Brain microvascular endothelial cell (primary cell): ENCODE results near the gene RAPGEF1.

Experiments used
- DNase-seq: peaks from one replicate; pipeline ENCODE4 v3.0.0-alpha.2; 2020
- H3K27ac ChIP-seq: fragments of 250-450 bp; sonication (Bioruptor Pico); 2 replicates; pipeline ENCODE4 v1.5.1; 2020; ENCODE audit warnings: mild to moderate bottlenecking, moderate library complexity
- H3K27me3 ChIP-seq: fragments of 250-450 bp; sonication (Bioruptor Pico); replicated peaks from 2 replicates; pipeline ENCODE4 v1.5.1; 2020; ENCODE audit warnings: mild to moderate bottlenecking
- H3K36me3 ChIP-seq: fragments of 250-450 bp; sonication (Bioruptor Pico); replicated peaks from 2 replicates; pipeline ENCODE4 v1.5.1; 2020; ENCODE audit warnings: mild to moderate bottlenecking
- H3K4me3 ChIP-seq: 2 replicates; pipeline ENCODE4 v1.5.1; 2011; ENCODE audit warnings: low read depth, mild to moderate bottlenecking, control low read depth, low read length, moderate library complexity
- CTCF ChIP-seq: IDR thresholded peaks from 2 replicates; pipeline ENCODE4 v1.5.1; 2011; ENCODE audit warnings: low read depth, mild to moderate bottlenecking, moderate library complexity, low read length, control low read depth, inconsistent platforms; ENCODE audit errors: missing control alignments
- in situ Hi-C: cut with HindIII; loops from 2 replicates; pipeline ENCODE4 v1.10.0; 2017; ENCODE audit warnings: low sequenced_read_pairs, low pct_ligation_motif_present

Gene RAPGEF1

DNA sequence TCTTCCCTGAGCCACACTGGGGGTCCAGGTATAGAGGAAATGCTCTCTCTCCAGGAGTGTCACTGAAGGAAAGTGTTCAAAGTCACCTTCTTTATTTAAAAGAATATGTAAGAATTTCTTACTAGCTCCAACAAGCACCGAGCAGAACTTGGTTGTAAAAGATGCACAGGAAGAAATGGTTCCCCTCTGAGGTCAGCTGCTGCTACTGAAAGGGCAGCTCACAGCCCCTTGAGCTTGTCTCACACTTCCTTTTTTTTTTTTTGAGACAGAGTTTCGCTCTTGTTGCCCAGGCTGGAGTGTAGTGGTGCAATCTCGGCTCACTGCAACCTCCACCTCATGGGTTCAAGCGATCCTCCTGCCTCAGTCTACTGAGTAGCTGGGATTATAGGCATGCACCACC lies 117.4 kb downstream of the RAPGEF1 start:
- in situ Hi-C loops = no loop called here

DNA sequence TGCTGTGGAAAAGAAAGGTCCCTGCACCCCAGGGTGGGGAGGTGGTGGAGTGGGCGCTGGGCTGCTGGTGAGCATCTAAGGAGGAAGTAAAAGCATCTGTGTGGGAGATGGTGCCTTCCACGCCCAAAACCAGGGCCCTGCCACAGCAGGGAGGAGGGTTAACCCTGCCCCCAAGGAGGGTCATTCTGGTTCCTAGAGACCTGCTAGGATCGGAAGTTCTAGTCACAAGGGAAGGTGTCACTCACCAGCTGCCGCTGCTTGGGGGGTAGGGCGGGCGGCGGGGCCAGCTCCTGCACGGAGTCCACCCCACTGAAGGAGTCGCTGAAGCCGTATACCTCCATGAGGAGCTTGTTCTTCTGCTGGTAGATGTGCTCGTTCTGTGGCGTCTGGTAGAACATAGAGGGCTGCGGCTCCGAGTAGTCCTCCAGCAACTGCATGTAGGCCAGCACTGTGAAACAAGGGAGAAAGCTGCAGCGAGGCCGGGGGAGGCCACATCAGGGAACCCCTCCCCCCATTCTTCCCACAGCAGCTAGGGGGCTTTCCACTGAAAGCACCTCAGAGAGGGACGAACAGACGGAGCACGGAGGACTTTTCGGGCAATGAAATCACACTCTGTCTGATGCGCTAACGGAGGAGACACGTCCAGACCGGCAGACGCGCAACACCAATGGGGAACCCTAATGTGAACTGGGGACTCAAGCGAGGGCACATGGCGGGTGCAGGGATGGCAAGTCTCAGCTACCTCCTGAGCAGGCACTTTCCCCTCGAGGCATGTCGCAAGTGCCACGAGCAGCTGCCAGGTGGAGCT lies 118.1 kb downstream of the RAPGEF1 start:
- in situ Hi-C loops = no loop called here
- no peak for DNase-seq
- Histone ChIP-seq H3K27me3 (no peaks in the 10 kb centered on the region), H3K4me3 (no peak overlapping the region), H3K27ac (no peak overlapping the region), H3K36me3 (peaks cover 27% of the 10 kb centered on the region)
- TF ChIP-seq CTCF = no peak

More for the DNA sequence above, 117.4 kb downstream of the RAPGEF1 start:
- no peak for TF ChIP-seq CTCF
- no peak for DNase-seq
- Histone ChIP-seq H3K27ac (no peak overlapping the region), H3K27me3 (no peaks in the 10 kb centered on the region), H3K36me3 (peaks cover 27% of the 10 kb centered on the region), H3K4me3 (no peak overlapping the region)

GRCh38 chr9:131620764-131621520 lies 118.9 kb downstream of the RAPGEF1 start:
- peaks cover 27% of the 10 kb centered on the region for H3K36me3 ChIP-seq
- TF ChIP-seq CTCF = no peak
- H3K27me3 ChIP-seq = no peaks in the 10 kb centered on the region
- DNase-seq = no peak
- H3K4me3 ChIP-seq = no peak overlapping the region
- in situ Hi-C loops = no loop called here
- H3K27ac ChIP-seq = no peak overlapping the region

GRCh38 chr9:131619680-131620079 lies 120.2 kb downstream of the RAPGEF1 start:
- Histone ChIP-seq H3K4me3 (no peak overlapping the region), H3K36me3 (peaks cover 22% of the 10 kb centered on the region), H3K27me3 (no peaks in the 10 kb centered on the region), H3K27ac (no peak overlapping the region)
- TF ChIP-seq CTCF = no peak
- no peak for DNase-seq
- in situ Hi-C loops = no loop called here

DNA sequence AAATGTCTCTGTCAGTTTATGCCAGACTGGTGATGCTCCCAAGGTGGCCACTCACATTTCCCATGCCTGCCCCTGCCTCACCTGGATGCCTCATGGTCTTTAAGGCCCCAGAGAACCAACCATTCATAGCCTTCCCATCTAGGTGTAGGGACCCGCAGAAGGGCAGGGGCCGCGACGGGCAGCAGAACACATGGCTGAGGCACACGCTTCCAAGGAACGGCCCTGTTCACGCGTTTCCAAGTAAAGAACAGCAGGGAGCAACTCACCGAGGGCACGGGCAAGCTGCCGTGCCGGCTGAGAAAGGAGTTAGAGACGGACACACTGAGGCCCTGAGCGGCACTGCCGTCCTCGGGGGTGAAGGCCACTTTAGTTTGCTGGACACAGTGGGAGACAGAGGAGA lies 121.1 kb downstream of the RAPGEF1 start:
- Histone ChIP-seq H3K4me3 (no peak overlapping the region), H3K27me3 (no peaks in the 10 kb centered on the region), H3K36me3 (peaks cover 22% of the 10 kb centered on the region), H3K27ac (no peak overlapping the region)
- TF ChIP-seq CTCF = no peak
- no peak for DNase-seq
- in situ Hi-C loops = no loop called here
